ENCODE data around the gene PTRH1. TPM values are rescaled to one million over a fixed set of nuclear protein-coding genes. Genes with fewer than 3 reads are reported as not detected.

PTRH1 gene
- total and polyA plus RNA-seq, 10 of the 15 experiments (the other 5 are each of a cell fraction or from before 2014, with no cell fraction given) = 0.69 to 38.4 (median 10.2) TPM

- TF ChIP-seq STAT1 (conservative IDR thresholded peaks at IDR 0.05) (peak; percentile 98), ZSCAN29 (IDR thresholded peaks at IDR 0.05) (no peak; the same call in 1 of the 2 replicates), FOS (IDR thresholded peaks at IDR 0.05; ENCODE audit: borderline replicate concordance, extremely low read depth, insufficient read length) (no peak), RB1 (IDR thresholded peaks at IDR 0.05; ENCODE audit: borderline replicate concordance) (peak; percentile 86), YY1 (IDR thresholded peaks at IDR 0.05; ENCODE audit: low read depth, low read length) (peak; percentile 83), CTCF (IDR thresholded peaks at IDR 0.05 in 2 of 3, conservative IDR thresholded peaks at IDR 0.05 in 1 of 3; ENCODE audit: control insufficient read depth in 2 of 3, extremely low read depth in 1 of 3, insufficient read depth in 1 of 3, low read depth in 3 of 3, low read length in 3 of 3) (peak; percentile 96 to 99 (median 96)), SREBF1 (IDR thresholded peaks at IDR 0.05; ENCODE audit: low read length) (peak; percentile 53; the same call in 1 of the 2 replicates), ZNF622 (IDR thresholded peaks at IDR 0.05) (no peak), RAD21 (IDR thresholded peaks at IDR 0.05; ENCODE audit: insufficient read depth, low read depth, low read length) (peak; percentile 96), CEBPB (IDR thresholded peaks at IDR 0.05; ENCODE audit: borderline replicate concordance in 1 of 2, low read depth in 2 of 2, low read length in 2 of 2) (no peak; a peak in 1 of 4 replicates), CEBPZ (IDR thresholded peaks at IDR 0.05; ENCODE audit: low read depth, low read length) (no peak), LARP7 (IDR thresholded peaks at IDR 0.05) (peak; percentile 98), PAX5 (IDR thresholded peaks at IDR 0.05; ENCODE audit: borderline replicate concordance, low read depth, low read length) (peak; percentile 57; the same call in 1 of the 2 replicates), BRCA1 (IDR thresholded peaks at IDR 0.05; ENCODE audit: low read depth, low read length) (no peak), IRF4 (IDR thresholded peaks at IDR 0.05; ENCODE audit: low read depth, low read length) (0 out of 2 replicates have a peak, but pooled peaks have one; percentile 15), MEF2A (IDR thresholded peaks at IDR 0.05; ENCODE audit: insufficient read depth, low read depth, low read length) (0 out of 2 replicates have a peak, but pooled peaks have one; percentile 49), ZNF207 (IDR thresholded peaks at IDR 0.05; ENCODE audit: borderline replicate concordance) (peak; percentile 96), MEF2B (IDR thresholded peaks at IDR 0.05; ENCODE audit: partially characterized antibody, poor library complexity, severe bottlenecking) (peak; percentile 67), ESRRA (IDR thresholded peaks at IDR 0.05; ENCODE audit: low read length) (peak; percentile 88), NR2C1 (IDR thresholded peaks at IDR 0.05) (peak; percentile 57), ZNF24 (IDR thresholded peaks at IDR 0.05) (peak; percentile 54; the same call in 1 of the 2 replicates), SMAD1 (IDR thresholded peaks at IDR 0.05; ENCODE audit: low read depth, partially characterized antibody) (no peak)
- TF ChIP-seq, protein P1, sequence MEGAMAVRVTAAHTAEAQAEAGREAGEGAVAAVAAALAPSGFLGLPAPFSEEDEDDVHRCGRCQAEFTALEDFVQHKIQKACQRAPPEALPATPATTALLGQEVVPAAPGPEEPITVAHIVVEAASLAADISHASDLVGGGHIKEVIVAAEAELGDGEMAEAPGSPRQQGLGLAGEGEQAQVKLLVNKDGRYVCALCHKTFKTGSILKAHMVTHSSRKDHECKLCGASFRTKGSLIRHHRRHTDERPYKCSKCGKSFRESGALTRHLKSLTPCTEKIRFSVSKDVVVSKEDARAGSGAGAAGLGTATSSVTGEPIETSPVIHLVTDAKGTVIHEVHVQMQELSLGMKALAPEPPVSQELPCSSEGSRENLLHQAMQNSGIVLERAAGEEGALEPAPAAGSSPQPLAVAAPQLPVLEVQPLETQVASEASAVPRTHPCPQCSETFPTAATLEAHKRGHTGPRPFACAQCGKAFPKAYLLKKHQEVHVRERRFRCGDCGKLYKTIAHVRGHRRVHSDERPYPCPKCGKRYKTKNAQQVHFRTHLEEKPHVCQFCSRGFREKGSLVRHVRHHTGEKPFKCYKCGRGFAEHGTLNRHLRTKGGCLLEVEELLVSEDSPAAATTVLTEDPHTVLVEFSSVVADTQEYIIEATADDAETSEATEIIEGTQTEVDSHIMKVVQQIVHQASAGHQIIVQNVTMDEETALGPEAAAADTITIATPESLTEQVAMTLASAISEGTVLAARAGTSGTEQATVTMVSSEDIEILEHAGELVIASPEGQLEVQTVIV (IDR thresholded peaks at IDR 0.05; ENCODE audit: borderline replicate concordance, partially characterized antibody) = no peak
Observed at GRCh38 chr9:127734747-127735529, 19.5 kb upstream of the PTRH1 start, which contains the start of gene TOR2A (continued).

Data from GM12878 (cell line).